GM21526 (cell line): ENCODE measurements around the gene CA5B.
"Not testable (repeated sequence)": the region's sequence is repeated elsewhere in the genome, so short reads cannot be mapped to it uniquely, and the experiment has no call there.

Experiments used
- ATAC-seq: cut with Tn5 transposase; IDR thresholded peaks from one replicate; pipeline ENCODE4 v1.9.1; 2021; ENCODE audit warnings: moderate library complexity; ENCODE audit not compliant: unreplicated experiment, low FRiP score

The CA5B gene

DNA sequence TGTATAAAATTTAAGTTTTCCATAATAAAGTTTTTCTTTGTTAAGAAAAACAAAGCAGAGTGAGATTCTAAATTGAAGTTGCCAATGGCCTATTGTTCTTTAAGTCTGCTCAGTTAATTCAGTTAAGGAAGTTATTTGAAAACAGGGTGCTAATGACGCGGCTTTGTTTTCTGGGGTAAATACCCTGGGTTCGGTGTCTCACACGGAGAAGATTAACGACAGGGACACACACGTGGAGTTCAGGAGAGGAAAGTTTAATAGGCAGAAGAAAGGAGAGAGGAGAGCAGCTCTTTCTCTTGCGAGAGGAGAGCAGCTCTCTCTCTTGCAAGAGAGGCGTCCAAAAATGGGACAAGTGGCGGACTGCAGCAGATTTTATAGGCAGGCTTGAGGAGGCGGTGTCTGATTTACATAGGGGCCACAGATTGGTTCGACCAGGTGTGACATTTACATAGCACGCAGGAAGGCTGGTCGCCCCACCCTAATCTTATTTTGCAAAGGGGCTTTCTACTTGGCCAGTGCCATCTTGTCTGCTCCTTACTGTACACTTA, 9.6 kb downstream of the CA5B start:
- no peak for ATAC-seq

DNA sequence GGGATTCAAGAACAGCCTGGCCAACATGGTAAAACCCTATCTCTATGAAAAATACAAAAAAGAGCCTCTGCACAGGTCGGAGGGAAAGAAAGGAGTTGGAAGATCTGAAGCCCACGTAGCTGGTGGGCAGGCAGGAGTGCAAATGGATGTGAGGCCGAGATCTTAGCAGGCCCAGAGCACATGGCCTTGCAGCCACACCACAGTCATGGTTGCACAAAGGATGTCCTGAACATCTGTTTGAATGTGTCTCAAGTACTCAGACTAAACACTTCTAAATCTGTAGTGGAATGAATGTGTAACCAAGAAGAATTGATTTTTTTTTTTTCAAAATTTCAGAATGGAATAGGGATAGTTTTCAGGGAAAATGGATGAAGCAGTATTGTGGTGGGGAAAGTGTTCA, 10.8 kb downstream of the CA5B start:
- ATAC-seq: no peak

DNA sequence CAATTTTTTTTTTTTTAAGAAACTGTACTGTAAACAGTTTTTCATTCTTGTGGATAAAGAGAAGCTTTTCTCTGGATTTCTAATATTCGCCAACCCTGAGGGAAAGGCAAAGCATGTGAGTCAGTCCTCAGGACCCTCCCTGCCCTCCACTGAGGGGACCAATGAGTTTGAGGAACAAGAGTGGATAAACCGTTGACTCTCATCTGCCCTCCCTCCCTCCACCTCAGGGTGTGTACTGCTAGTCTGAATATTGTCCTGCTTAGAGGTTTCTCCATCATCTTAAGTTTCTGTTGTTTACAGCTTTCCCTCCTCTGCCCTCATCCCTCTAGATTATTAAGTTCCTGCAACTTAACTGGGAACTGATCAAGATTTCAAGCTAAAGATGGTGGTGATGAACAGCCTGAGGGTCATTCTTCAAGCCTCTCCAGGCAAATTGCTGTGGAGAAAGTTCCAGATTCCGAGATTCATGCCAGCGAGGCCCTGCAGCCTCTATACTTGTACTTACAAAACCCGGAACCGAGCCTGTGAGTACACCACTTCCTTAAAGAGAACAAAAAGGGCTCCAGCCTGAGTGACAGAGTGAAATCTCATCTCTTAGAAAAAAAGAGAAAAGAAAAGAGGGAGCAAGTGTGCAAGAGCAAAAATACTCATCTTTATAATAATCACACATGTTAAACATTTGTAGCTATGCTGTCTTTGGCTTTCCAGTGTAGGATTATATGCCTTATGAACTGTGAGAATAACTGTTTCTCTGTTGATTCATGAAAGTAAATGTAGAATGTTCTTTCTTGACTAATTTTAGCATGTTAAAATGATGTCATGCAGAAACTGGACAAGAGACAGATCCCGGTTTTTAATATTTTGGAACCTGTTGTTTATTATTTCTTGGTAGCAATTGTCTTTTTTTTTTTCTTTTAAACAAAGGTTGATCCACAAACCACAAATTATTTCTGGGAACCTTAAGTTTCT, 11.9 kb downstream of the CA5B start:
- ATAC-seq: peak; percentile 93

GRCh38 chrX:15750611-15751154, 12.6 kb downstream of the CA5B start:
- no peak for ATAC-seq

GRCh38 chrX:15751155-15751819, 13.2 kb downstream of the CA5B start:
- no peak for ATAC-seq

GRCh38 chrX:15755091-15755490, 17.0 kb downstream of the CA5B start:
- ATAC-seq: no peak

DNA sequence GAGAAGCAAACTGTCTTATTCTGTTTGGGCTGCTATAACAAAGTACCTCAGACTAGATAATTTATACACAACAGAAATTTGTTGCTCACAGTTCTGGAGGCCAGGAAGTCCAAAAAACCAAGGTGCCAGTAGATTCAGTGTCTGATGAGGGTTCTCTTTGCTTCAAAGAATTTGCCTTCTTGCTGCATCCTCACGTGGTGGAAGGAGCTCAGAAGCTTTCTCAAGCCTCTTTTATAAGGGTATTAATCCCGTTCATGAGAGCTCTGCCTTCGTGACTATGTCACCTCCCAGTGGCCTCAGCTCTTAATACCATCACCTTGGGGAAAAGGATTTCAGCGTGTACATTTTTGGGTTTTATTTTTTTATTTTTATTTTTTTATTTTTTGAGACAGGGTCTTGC, 20.1 kb downstream of the CA5B start:
- no peak for ATAC-seq

- not testable (repeated sequence) for ATAC-seq
Observed at GRCh38 chrX:15759886-15760285, 21.8 kb downstream of the CA5B start.

DNA sequence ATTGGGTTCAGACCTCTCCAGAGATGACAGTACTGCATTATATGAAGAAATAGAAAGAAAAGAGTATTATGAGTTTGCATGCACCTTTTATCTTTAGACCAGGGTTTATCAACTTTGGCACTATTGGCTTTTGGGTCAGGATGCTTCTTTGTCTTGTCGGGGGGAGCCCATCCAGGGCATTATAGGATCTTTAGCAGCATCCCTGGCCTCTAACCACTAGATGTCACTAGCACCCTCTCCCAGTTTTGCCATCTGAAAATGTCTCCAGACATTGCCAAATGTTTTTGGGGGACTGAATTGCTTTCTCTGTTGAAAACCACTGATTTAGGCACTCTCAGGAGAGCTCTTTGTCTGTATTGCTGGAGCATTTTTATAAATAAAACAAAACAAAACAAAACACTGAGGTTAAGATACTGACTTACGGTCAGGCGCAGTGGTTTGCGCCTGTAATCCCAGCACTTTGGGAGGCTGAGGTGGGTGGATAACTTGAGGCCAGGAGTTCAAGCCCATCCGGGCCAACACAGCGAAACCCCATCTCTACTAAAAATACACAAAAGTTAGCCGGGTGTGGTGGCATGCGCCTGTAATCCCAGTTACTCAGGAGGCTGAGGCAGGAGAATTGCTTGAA, 23.6 kb downstream of the CA5B start:
- ATAC-seq: no peak

- no peak for ATAC-seq
Observed at GRCh38 chrX:15769300-15769954, 31.4 kb downstream of the CA5B start.

- ATAC-seq: peak; percentile 84
Observed at GRCh38 chrX:15781961-15782699, 44.1 kb downstream of the CA5B start.

- ATAC-seq: no peak
Observed at GRCh38 chrX:15785176-15785750, 47.2 kb downstream of the CA5B start.

DNA sequence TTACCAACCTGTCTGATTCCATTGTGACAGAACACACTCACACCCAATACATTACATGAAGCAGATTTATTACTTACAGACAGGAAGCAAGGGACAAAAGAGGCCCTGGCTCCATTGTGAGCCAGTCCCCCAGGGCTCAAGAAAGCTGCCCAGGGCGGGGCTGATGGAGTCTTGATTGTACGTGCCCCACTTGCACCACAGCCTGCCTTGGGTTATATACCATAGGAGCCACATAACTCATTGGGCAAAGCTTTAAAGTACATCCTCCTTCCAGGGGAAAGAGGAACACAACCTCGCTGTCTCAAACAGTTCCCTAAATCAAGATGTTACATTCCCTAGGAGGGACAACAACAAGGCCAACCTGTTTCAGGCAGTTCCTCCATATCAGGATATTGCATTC, 48.8 kb downstream of the CA5B start:
- ATAC-seq: no peak

GRCh38 chrX:15789979-15790768, 52.1 kb downstream of the CA5B start, which contains the start of gene ZRSR2:
Gene ZRSR2, plus strand, starts transcription at chrX:15790484. Its CDS starts 12 bp downstream, at chrX:15790496.
- peak; percentile 90 for ATAC-seq

DNA sequence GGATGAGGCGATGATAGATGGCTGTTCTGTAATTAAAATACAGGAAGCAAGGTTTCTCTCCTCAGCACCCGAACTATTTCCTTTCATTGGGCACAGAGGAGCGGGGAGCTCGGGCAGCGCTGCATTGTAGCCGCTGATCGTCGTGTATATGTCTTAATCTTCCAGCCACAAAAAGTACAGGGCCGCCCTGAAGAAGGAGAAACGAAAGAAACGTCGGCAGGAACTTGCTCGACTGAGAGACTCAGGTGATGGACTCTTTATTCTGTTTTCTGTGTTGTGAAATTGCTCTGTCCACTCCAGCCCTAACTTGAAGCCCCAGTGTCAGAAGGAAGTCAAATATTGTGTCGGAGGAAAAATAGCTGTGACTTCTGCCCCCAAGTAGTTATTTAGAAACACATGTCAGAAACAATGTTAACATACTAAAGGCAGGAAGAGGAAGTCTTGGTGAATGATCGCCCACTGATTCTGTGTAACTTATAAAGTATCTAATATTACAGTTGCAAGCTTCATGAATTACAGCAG, 52.8 kb downstream of the CA5B start:
- ATAC-seq: peak; percentile 34

DNA sequence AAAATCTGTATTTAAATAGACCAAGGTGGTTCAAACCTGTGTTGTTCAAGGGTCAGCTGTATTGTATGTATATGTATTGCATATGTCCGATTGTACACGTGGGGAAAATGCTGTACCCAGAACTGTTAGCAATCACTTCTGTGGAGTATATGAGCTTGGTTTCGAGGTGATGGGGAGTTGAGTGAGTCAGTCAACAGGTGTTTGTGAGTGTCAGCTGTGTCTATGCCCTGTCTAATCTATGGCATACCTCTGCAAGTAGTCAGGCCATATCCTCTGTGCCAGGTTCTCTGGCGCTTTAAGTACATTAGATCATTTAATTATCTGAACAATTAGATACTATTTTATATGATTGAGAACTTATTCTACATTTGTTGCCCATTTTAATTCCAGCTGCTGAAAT, 59.6 kb downstream of the CA5B start:
- no peak for ATAC-seq

DNA sequence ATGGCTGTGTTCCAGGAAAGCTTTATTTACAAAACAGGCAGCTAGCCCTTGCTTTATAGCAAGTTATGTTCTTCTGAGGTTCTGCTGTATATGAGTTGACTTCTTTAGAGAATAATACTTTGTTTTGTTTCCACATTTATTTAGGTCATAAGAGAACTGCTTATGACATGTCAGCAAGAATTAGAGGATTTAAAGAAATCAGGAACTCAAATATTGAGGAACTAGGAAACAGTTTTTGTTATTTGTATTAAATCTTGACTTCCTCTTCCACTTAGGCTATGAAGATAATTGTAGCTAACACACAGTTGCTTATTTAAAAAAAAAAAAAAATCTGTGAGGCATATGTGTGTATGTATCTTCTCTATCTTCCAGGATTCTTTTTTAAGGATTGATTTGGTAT, 66.5 kb downstream of the CA5B start:
- ATAC-seq: no peak

DNA sequence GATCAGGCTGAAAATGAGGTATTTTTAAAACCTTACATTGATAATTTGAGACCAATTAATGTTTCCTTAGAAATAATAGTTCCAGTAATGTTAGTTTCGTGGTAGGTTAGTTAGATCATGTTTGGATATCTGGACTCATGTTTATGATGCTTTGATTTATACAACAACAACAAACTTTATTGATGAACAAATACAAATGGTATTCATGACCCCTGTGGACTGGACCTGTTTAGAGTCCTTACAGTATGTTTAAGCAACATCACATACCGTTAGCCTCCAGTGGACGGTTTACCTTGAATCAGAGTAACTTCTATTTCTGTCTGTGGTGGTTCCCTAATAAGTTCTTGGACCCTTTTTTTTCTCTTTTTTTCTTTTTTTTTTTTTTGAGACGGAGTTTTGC, 70.2 kb downstream of the CA5B start:
- no peak for ATAC-seq
